Left hindlimb (tissue), 1 donor: Measurements from ENCODE around the gene ADRM1.

Source experiments
- DNase-seq: peaks from one replicate; pipeline ENCODE4 v3.0.0-alpha.2; 2018

Gene ADRM1

DNA sequence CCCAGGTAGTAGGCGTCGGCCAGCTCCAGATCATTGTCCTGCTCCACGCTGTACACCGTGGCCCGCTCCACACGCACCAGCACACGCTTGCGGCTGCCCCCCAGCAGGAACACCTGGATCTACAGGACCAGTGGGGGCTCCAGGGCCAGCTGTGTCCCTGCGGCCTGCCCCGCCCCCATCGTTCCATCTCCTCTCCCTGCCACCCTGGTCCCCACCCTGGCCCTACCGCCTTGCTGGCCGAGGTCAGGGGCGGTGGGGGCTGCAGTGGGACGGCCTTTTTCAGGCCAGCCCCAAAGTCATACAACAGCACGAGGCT, 9.8 kb downstream of the ADRM1 start:
- DNase-seq: no peak

DNA sequence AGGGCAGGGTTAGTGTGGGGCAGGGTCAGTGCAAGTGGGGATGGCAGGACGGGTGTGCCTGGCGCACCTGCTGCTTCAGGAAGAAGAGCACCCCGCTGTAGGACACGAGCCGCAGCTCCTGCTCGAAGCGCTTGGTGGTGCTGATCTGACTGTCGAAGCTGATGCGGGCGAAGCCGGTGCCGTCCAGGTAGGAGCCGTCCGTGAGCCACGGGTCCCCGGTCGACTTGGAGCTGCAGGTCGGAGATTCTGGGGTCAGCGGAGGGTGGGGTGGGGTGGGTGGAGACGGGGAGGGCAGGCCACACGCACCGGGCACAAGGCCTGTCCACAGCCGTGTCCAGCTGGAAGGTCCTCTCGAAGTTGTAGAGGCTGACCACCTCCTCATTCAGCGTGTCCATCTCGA, 10.2 kb downstream of the ADRM1 start:
- no peak for DNase-seq

DNA sequence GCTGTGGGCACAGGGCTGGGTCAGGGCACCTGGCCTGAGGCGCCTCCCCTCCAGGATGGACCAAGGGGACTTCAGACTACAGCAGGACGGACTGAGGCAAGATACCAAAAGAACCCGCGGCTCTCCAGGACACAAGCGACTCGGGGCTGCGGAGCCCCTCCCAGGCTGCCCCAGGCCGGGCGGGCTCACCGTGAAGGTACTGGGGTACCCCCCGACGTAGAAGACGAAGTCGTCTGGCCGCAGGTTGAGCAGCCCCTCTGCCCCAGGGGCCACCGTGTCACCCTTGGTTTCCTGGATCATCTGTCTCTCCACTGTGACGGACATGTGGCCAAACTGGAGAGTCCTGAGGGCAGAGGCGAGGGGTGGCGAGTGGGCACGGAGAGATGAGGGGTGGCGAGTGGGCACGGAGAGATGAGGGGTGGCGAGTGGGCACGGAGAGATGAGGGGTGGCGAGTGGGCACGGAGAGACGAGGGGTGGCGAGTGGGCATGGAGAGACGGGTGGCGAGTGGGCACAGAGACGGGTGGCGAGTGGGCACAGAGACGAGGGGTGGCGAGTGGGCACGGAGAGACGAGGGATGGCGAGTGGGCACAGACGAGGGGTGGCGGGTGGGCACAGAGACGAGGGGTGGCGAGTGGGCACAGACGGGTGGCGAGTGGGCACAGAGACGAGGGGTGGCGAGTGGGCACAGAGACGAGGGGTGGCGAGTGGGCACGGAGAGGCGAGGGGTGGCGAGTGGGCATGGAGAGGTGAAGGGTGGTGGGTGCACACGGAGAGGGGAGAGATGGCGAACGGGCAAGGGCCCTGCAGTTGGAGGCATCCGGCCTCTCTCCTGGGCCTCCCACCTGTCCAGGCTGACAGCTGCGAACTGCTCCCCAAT, 10.9 kb downstream of the ADRM1 start:
- no peak for DNase-seq

DNA sequence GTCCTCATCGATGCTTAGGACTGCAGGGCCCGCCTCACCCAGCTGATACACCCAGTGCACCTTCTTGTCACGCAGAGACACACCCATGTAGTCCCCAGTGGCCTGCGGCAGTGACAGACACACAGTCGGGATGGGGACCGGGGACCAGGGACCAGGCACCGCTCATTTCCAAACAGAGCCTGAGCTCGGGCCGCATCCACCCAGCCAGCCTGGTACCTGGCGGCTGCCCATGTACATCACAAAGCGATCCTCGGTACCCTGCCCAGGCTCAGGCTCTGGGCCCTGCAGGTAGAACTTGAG, 11.5 kb downstream of the ADRM1 start:
- DNase-seq: no peak

DNA sequence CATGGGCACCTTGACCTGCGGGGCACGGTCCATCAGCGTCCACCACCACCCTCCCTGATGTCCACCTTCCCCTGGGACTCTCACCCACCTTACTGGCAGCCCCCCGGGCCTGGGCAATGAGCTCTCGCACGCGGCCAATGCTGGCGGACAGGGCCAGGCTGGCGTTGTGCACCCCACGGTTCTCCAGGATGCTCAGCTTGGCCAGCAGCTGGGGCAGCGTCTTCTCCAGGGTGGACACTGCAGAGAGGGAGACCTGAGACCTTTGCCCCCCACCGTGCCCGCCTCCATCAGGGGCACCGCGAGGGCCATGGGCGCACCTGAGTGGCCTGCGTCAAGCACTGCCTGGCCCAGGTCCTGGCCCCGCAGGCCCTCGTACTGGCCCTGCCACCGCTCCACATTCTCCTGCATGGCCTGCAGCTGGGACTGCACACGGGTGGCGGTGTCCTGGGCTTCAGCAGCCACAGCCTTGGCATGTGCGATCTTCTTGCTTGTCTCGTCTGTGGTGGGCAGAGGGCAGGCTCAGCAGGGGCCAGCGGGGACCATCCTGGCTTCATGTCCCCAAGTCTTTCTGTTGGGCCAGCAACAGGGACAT, 12.0 kb downstream of the ADRM1 start:
- DNase-seq: no peak

DNA sequence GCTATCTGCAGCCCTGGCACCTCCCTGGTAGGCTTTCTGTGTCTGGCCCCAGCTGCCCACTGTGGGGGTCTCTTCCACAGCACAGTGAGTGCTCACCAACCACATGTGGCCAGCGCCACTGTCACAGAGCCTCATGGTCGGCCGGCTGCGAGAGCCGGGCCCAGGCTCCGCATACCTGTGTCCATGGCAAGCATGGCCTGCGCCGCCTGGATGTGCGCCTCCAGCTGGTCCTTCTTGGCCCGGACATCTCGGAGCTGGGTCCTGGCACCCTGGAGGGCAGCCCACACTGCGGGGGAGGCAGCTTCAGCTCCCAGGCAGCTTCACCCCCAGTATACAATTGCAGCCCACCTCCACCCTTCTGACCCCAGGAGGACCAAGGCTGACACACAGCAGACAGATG, 13.0 kb downstream of the ADRM1 start:
- no peak for DNase-seq

DNA sequence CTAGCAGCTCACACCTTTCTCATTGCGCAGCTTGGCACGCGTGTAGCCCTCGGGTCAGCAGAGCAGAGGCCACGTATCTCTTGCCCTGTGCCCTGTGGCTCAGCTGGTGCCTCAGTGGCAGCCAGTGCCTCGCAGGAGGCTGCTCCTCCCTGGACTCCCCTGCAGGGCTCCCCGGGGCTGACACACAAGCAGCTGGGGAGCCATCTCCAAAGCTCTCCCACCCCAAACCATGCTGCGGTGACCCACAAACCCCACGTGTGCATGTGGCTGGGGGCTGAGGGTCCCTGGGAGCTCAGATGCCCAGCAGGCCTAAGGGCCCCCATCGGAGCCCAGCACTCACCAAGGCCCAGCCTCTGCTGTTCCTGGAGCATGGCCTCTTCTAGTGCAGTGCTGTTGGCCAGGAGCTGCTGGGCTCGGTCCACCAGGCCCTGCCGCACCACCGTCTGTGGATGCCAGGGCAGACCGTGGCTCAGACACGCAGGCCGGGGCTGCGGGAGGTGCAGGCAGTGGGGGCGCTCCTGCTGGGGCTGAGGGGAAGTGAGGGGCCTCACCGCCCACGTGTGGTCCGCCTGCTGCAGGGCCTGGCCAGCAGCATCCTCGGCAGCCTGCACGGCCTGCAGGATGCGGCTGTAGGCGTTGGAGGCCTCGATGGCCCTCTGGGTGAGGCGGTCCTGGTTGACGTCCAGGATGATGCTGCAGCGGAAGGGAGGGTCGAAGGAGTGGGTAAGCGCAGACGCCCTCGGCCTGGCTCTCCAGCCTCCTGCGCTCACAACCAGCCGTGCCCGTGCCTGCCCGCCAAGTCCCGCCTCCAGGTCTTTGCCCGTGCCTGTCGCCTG, 13.8 kb downstream of the ADRM1 start:
- DNase-seq: no peak

DNA sequence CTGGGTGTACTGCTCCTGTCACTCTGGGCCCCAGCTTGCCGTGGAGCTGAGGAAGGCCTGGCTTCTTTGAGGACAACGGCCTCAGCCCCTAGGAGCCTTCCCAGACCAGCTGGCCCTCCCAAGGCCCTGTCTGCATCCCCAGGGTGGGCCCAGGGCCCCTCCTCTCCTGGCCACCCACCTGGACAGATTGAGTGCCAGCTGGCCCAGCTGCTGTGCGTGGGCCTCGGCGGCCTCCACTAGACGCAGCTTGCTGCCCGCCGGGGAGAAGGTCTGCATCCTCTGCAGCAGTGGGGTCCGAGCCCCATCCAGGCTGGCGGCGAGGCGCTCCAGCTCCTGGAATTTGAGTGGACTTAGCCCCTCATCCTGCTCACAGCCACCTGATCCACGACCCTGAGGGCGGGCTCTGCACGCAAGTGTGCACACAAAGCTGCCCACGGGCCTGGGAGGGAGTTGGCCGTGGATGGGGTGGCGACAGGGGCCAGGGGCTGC, 14.4 kb downstream of the ADRM1 start:
- no peak for DNase-seq

DNA sequence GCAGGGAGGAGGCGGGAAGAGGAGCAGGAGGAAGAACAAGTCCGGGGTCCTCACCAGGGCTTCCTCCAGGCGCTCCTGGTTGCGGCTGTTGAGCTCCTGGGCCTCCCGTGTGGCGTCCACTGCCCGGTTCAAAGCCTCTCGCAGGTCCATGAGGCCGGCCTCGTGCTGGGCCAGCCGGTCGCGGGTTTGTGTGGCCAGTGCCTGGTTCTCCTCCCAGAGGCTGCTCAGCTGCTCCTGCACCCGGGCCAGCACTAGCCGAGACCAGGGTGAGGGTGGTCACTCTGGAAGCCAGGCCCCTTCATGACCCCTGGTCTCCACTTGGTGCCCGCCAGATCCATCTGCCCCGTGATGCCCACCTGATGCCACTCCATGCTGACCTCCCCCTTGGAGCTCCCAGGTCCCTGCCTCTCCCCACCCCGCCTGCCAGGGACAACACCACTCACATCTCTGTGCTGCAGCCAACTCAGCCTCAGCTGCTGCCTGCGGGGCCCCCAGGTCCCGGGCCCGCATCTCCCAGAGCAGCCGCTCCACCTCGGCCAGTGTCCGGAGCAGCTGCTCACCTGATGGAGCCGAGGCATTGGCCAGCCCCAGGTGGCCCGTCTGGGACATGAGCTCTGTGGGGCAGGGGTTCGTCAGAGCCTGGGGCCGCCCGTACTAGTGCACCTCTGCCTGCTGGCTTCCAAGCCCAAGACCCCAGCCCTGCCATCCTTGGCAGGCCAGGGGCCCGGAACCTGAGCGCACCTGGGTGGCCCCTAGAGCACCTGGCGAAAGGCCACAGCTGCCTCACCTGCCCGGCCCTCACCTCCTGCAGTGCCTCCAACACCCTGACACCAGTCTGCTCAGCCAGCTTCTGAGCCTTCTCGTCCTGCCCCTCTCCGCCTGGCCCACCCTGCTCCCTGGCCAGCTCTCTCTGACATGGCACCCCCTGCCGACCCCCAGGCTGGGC, 15.9 kb downstream of the ADRM1 start:
- no peak for DNase-seq

DNA sequence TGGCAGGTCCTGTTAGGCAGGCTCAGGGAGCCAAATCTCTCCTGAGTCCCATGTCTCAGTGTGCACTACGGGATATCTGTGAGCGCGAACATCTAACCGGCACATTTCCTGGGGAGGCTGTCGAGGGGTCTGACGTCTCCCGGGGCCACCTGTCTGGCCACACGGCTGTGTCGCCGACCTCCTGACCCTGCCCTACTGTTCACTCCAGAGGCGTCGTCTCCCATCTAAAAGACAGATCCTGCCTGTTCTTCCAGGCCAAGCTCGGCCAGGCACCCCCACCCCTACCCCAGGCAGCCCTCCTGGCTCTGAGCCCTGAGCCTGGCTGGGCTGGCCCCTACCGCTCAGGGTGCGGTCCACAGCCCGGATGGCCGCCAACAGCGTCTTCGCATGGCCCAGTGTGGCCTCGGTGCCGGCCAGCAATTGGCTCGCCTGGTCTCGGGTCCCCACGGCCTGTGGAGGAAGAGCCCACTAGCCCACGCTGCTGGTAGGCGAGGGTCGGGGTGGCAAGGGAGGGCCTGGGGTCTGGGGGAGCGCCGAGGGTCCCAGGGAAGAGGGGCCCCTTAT, 16.6 kb downstream of the ADRM1 start:
- no peak for DNase-seq

DNA sequence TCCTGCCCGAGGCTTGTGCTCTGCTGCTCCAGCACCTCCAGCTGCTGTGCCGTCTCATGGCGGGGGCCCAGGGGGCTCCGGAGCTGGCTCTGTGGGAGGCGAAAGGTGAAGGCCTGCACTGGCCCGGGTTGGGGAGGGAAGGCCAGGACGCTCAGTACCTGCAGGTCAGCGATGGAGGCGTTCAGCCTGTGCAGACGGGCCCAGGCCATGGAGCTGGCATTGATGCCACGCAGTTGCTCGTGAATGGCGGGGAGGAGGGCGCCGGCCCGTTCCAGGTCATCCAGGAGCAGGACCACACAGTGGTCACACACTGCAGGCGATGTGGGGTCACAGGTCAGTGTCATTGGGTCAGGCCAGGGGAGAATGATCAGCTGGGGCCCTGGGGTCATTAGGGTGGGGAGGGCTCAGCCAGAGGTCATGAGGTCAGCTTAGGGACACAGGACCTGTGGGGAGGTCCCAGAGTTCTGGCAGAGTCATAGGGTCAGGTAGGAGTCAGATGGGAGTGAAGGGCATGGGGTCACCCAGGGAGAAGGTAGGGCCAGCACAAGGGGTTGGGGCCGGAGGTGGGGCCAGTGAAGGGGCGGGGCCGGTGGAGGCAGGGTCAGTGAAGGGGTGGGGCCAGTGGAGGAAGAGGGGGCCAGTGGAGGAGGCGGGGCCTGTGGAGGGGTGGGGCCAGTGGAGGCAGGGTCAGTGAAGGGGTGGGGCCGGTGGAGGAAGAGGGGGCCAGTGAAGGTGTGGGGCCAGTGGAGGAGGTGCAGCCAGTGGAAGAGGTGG, 18.0 kb downstream of the ADRM1 start:
- DNase-seq: no peak

DNA sequence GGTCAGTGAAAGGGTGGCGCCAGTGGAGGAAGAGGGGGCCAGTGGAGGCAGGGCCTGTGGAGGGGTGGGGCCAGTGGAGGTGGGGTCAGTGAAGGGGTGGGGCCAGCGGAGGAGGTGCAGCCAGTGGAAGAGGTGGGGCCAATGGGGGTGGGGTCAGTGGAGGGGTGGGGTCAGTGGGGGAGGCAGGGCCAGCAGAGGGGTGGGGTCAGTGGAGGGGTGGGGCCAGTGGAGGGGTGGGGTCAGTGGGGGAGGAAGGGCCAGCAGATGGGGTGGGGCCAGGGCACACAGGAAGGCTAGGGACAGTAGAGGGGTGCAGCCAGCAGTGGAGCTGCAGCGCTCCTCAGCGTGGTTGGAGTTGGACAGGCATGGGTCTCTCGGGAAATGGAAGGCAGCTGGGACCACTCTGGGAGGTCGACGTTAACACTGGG, 18.7 kb downstream of the ADRM1 start:
- no peak for DNase-seq

DNA sequence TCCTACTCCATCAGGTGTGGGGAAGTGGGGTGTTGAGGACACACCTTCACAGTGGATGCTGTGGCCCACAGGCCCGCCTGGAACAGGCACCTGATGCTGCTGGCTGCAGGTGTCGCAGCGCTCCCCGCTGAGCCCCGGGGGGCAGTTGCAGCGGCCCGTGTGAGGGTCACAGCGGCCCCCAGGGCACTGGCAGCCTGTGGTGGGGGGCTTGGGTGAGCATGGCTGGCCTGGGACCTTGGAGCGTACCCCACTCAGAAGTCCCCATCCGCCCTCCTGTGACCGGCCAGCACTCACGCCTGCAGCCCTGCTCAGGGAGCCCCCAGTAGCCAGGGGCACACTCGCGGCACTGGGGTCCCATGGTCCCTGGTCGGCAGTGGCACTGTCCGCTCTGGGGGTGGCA, 19.2 kb downstream of the ADRM1 start:
- no peak for DNase-seq

DNA sequence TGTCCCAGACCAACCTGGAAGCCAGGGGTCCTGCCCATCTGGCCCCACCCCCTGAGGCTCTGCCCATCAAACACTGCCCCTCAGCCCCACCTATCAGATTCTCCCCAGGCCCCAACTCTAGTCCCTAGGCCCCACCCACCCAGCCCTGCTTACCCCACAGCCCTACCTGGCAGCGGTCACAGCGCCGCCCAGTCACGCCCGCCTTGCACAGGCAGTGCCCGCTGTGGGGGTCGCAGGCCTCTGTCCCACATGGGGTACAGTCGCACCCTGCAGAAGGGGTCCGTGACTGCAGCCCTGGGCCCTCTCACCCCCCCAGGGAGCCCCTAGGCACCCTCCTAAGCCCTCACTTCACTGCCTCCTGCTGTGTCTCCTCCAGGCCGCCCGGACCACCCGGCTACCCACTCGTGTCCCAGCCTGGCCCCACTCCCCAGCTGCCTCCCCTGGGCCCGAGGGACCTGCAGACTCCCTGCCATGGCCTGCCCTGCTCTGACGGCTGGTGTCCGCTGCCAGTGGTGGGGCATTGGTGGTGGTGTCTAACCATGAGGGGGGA, 19.8 kb downstream of the ADRM1 start:
- no peak for DNase-seq

DNA sequence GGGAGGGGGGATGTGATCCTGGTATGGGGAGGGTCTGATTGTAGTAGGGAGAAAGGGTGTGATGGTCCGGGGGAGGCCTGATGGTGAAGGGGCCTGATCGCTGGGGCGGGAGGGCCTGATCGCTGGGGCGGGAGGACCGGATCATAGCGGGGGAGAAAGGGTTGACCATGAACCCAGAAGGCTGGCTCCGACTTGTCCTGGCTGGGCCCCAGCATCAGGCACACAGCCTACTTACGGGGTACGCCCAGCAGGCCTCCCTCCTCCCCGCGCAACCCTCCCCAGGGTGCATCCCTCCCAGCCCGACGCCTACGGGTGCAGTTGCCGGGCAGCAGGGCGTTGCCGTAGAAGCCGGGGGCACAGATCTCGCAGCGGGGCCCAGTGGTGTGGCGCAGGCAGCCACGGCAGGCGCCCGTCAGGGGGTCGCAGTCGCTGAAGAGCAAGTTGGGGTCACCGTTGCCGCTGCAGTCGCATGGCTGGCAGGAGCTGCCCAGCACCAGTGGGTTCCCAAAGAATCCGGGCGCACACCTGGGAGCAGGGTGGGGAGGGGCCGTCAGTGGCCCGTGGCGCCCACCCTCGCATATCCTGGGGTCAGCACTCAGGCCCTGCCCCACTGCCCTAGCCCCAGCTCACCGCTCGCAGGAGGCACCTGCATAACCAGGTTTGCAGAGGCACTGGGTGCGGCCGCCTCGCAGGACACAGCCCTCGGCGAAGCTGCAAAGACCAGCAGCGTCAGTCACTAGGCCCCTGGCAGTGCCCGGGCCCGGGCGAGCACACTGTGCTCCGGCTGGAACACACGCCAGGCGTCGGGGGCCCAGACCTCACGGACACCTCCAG, 20.6 kb downstream of the ADRM1 start:
- no peak for DNase-seq

DNA sequence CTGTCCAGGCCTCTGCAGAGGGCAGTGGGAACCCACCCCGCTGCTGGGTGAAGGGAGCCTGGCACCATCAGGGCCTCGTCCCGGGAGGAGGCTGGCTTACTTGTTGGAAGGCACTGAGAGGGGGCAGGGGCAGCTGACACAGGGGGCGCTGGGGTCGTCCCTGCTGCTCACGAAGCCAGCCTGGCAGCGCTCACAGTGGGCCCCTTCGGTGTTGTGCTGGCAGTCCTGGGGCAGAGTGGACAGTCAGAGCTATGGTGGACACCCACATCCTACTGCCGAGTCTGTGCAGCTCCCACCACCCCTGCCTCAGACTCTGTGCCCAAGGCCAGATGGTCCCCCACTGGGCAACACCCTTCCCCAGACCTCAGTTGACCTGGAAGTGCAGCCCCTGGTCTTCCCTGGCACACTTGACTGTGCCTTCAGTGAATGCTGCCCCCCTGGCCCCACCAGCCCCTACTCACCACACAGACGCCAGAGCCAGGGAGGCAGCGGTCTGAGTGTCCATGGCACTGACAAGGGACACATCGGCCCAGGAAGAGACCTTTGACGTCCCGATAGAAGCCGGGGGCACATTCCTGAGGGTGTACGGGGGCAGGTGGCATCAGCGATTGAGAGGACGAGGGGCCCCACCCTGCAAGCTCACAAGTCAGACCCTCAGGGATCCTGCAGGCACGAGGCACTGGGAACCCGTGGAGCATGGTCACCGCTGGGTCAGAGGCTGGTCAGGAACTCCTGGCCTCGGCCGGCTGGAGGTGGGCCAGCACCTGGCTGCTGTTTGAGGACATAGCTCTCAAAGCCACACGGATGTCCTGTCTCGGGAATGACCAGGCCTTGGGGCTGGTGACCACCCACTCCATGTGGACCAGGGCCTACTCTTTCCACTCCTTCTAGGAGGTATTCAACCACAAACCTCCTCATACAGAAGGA, 21.4 kb downstream of the ADRM1 start:
- no peak for DNase-seq

DNA sequence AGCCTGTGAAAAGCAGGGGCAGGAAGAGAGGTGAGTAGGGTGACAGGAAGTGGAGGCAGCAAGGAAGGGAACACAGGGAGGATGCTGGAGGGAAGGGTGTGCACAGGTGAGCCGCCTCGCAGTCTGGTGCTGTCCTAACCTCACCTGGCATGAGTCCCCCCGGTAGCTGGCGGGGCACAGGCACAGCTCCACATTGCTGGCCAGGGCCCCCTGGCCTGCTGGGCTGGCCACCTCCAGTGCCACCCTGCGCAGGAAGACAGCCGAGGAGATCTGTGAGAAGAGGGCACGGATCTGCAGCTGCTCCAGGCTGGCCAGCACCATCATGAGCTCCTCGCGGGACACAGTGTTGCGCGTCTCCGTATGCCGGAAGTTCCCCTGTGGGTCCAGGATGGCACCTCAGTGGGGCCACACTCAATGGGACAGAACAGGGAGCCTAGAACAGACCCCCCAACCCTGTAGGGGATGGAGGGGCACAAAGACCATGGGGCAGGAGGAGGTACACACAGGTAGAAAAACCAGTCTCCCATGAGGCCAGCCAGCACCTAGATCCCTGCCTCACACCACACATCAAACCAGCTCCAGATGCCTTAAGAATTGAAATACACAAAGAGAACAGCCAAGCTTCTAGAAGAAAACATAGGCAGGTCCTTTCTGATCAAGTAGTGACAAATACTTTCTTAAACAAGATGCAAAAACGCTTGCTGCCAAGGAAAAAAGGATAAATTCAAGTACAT, 22.5 kb downstream of the ADRM1 start:
- no peak for DNase-seq

DNA sequence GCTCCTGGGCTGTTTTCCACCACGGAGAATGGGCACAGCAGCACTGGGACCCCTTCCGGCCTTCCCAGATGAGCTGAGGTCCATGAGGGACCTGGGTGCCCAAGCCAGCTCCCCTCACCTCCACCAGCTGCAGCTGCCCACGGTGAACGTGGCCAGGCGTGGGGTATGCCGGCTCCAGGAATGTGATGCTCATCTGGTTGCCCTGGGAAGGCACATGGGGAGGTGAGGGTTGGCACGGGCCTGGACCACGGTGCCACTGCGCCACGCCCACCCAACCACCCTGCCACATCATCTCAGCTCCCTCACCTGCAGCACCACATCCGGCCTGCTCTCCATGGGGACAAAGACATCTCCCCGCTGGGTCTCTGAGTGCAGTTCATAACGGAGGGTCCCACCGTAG, 23.8 kb downstream of the ADRM1 start:
- no peak for DNase-seq
